Endothelial cell of umbilical vein (primary cell): Measurements from ENCODE around the gene METTL15. TPM values are rescaled to one million over a fixed set of nuclear protein-coding genes. Genes with fewer than 3 reads are reported as not detected.

Experiments
- BruUV-seq: library from RNA; stranded (reverse); fragments of 400-500 nt; replicated peaks from 2 replicates; lab custom pipeline; 2021; lab: Mats Ljungman, UMichigan
- CTCF ChIA-PET: fragments of 300-600, 350-600 bp; sonication (Branson Sonifier 250); formaldehyde crosslinking; loops from one replicate; lab custom pipeline; 2021; ENCODE audit warnings: antibody characterized with exemption, inconsistent platforms; lab: Charles Lee
- POLR2A ChIA-PET: fragments of 300-600, 350-600 bp; sonication (Branson Sonifier 250); formaldehyde crosslinking; loops from one replicate; lab custom pipeline; 2021; ENCODE audit warnings: antibody characterized with exemption, inconsistent platforms; lab: Charles Lee
- DNase-seq: peaks from one replicate; pipeline ENCODE4 v3.0.0-alpha.2; 2011; ENCODE audit warnings: low read depth, low spot score
- FAIRE-seq: peaks from 2 replicates; lab custom pipeline; 2011; peaks lifted over from hg19 to GRCh38; lab: Jason Lieb, UNC
- H2AFZ ChIP-seq: 2 replicates; pipeline ENCODE4 v1.6.0; 2012; ENCODE audit warnings: low read depth, low read length, control low read depth, inconsistent platforms
- H3K27ac ChIP-seq: 2 replicates; pipeline ENCODE4 v1.5.1; 2011; ENCODE audit warnings: low read depth, mild to moderate bottlenecking, control low read depth, low read length, moderate library complexity; ENCODE audit not compliant: insufficient read depth
- H3K27me3 ChIP-seq, 2 experiments: 2 replicates each; pipeline versions ENCODE4 v1.6.0 to v1.6.1; 2011; ENCODE audit warnings: low read length in 2 of 2, mixed read lengths in 1 of 2; ENCODE audit not compliant: control insufficient read depth in 2 of 2, insufficient read depth in 2 of 2
- H3K36me3 ChIP-seq, 2 experiments: 2 replicates in 1 of 2; 3 replicates in 1 of 2; pipeline ENCODE4 v1.5.1; 2011; ENCODE audit warnings: low read length in 2 of 2, mild to moderate bottlenecking in 1 of 2, moderate library complexity in 1 of 2; ENCODE audit not compliant: control insufficient read depth in 2 of 2, insufficient read depth in 2 of 2; ENCODE audit errors: extremely low read depth in 1 of 2
- H3K4me1 ChIP-seq: 3 replicates; pipeline ENCODE4 v1.5.1; 2011; ENCODE audit warnings: mild to moderate bottlenecking, low read length; ENCODE audit not compliant: control insufficient read depth, insufficient read depth; ENCODE audit errors: extremely low read depth
- H3K4me2 ChIP-seq: 2 replicates; pipeline ENCODE4 v1.6.1; 2011; ENCODE audit warnings: low read length, control low read depth, mixed read lengths; ENCODE audit not compliant: insufficient read depth
- H3K4me3 ChIP-seq, 3 experiments: fragments of 200-600 bp in 1 of 3; sonication (generic), shearing (Covaris generic) in 1 of 3; replicated peaks in 1 of 3; 2 replicates each; pipeline ENCODE4 v1.5.1; 2011 to 2016; ENCODE audit warnings: control low read depth in 3 of 3, low read length in 3 of 3, mild to moderate bottlenecking in 2 of 3, inconsistent platforms in 1 of 3, low read depth in 1 of 3, moderate library complexity in 1 of 3; ENCODE audit not compliant: insufficient read depth in 1 of 3
- H3K79me2 ChIP-seq: 2 replicates; pipeline ENCODE4 v1.6.0; 2012; ENCODE audit warnings: low read length, inconsistent platforms; ENCODE audit not compliant: control insufficient read depth, insufficient read depth
- H3K9ac ChIP-seq: replicated peaks from 2 replicates; pipeline ENCODE3; 2011; ENCODE audit warnings: low read length, control low read depth; ENCODE audit not compliant: insufficient read depth; ENCODE audit errors: extremely low read depth
- H3K9me1 ChIP-seq: replicated peaks from 3 replicates; pipeline ENCODE4 v1.6.0; 2011; ENCODE audit warnings: mild to moderate bottlenecking, low read length; ENCODE audit not compliant: control insufficient read depth, insufficient read depth; ENCODE audit errors: extremely low read depth
- H3K9me3 ChIP-seq: replicated peaks from 2 replicates; pipeline ENCODE4 v1.5.1; 2012; ENCODE audit warnings: low read length, inconsistent platforms; ENCODE audit not compliant: control insufficient read depth, insufficient read depth
- H4K20me1 ChIP-seq: replicated peaks from 2 replicates; pipeline ENCODE3; 2011; ENCODE audit warnings: mild to moderate bottlenecking, low read length; ENCODE audit not compliant: control insufficient read depth, insufficient read depth; ENCODE audit errors: extremely low read depth
- EZH2 ChIP-seq: IDR thresholded peaks from 2 replicates; pipeline ENCODE4 v1.6.1; 2012; ENCODE audit warnings: borderline replicate concordance, low read depth, mild to moderate bottlenecking, moderate library complexity, low read length, inconsistent platforms; ENCODE audit not compliant: severe bottlenecking
- FOS ChIP-seq: IDR thresholded peaks from 2 replicates; pipeline ENCODE4 v1.6.1; 2011; ENCODE audit warnings: mild to moderate bottlenecking, low read length, moderate library complexity, borderline replicate concordance; ENCODE audit not compliant: insufficient read depth
- GATA2 ChIP-seq: IDR thresholded peaks from 2 replicates; pipeline ENCODE4 v1.7.0; 2011; ENCODE audit warnings: low read depth, mild to moderate bottlenecking, moderate library complexity, mixed read lengths, low read length; ENCODE audit not compliant: insufficient read length, insufficient read depth
- JUN ChIP-seq: IDR thresholded peaks from 2 replicates; pipeline ENCODE4 v1.6.1; 2011; ENCODE audit warnings: borderline replicate concordance, low read depth; ENCODE audit not compliant: insufficient read length, insufficient read depth
- MAX ChIP-seq: IDR thresholded peaks from 2 replicates; pipeline ENCODE4 v1.6.1; 2011; ENCODE audit not compliant: insufficient read depth, insufficient read length
- MYC ChIP-seq: IDR thresholded peaks from one replicate; pipeline ENCODE4 v1.6.1; 2011; ENCODE audit warnings: mild to moderate bottlenecking, low read depth, low read length
- POLR2A ChIP-seq: IDR thresholded peaks from 2 replicates; pipeline ENCODE4 v1.6.1; 2012; ENCODE audit warnings: low read depth, mild to moderate bottlenecking, control low read depth, low read length
- POLR2AphosphoS5 ChIP-seq: IDR thresholded peaks from 2 replicates; pipeline ENCODE4 v1.6.1; 2012; ENCODE audit warnings: low read depth, mild to moderate bottlenecking, control low read depth, low read length, moderate library complexity; ENCODE audit not compliant: insufficient read depth
- dilution Hi-C: fragments of 300-500 bp; cut with MboI; formaldehyde crosslinking; loops from one replicate; pipeline ENCODE4 v1.15.0; 2019; ENCODE audit warnings: low sequenced_read_pairs; ENCODE audit not compliant: extremely low pct_ligation_motif_present
- intact Hi-C: fragments of 100-400 bp; cut with micrococcal nuclease; formaldehyde crosslinking; loops from one replicate; pipeline ENCODE4 v1.10.0; 2022
- polyA plus RNA-seq, 4 experiments: library from polyadenylated mRNA; depleted of rRNA in 3 of 4; stranded (reverse) in 3 of 4; unstranded in 1 of 4; fragments of >200 nt; gene quantifications; 2 replicates each; pipeline versions ENCODE4 v1.2.1 to v1.2.3, GENCODE V29; 2011 to 2012; ENCODE audit warnings: missing spikeins in 1 of 4
- total RNA-seq: library from RNA; stranded (reverse); gene quantifications from 2 replicates; pipeline ENCODE4 v1.2.3, GENCODE V29; 2021
- TF ChIP-seq, protein P1 (sequence below), 2 donors: IDR thresholded peaks; 1 replicate in 1 of 2; 2 replicates in 1 of 2; pipeline ENCODE4 v1.5.1; 2011; ENCODE audit warnings: low read length in 2 of 2, mild to moderate bottlenecking in 2 of 2, moderate library complexity in 2 of 2, control low read depth in 1 of 2, inconsistent platforms in 1 of 2, low read depth in 1 of 2; ENCODE audit not compliant: insufficient read depth in 1 of 2; ENCODE audit errors: extremely low read depth in 1 of 2

METTL15 gene
- total and polyA plus RNA-seq, 2 donors (not counting 3 experiments of a cell fraction or from before 2014, with no cell fraction given), result 3.2 to 12.1 TPM

GRCh38 chr11:28242596-28242995 is 134.4 kb downstream of the METTL15 start:
- ChIA-PET POLR2A (no interaction called here), CTCF (no interaction called here)
- no peak for FAIRE-seq

More at GRCh38 chr11:28242596-28242995, 134.4 kb downstream of the METTL15 start:
- dilution Hi-C loops, result no loop called here
- no peaks in the 10 kb centered on the region for H3K27me3 ChIP-seq
- BruUV-seq, result no TSS peak
- H4K20me1 ChIP-seq, result no peaks in the 10 kb centered on the region
- no peaks in the 10 kb centered on the region for H3K9me1 ChIP-seq
- no peak for DNase-seq
- no peak for TF ChIP-seq MYC
- no peak for TF ChIP-seq POLR2AphosphoS5
- TF ChIP-seq FOS, result no peak
- no peak for TF ChIP-seq POLR2A
- TF ChIP-seq MAX, result no peak
- TF ChIP-seq EZH2, result no peak
- no peak for TF ChIP-seq GATA2
- TF ChIP-seq, protein P1, sequence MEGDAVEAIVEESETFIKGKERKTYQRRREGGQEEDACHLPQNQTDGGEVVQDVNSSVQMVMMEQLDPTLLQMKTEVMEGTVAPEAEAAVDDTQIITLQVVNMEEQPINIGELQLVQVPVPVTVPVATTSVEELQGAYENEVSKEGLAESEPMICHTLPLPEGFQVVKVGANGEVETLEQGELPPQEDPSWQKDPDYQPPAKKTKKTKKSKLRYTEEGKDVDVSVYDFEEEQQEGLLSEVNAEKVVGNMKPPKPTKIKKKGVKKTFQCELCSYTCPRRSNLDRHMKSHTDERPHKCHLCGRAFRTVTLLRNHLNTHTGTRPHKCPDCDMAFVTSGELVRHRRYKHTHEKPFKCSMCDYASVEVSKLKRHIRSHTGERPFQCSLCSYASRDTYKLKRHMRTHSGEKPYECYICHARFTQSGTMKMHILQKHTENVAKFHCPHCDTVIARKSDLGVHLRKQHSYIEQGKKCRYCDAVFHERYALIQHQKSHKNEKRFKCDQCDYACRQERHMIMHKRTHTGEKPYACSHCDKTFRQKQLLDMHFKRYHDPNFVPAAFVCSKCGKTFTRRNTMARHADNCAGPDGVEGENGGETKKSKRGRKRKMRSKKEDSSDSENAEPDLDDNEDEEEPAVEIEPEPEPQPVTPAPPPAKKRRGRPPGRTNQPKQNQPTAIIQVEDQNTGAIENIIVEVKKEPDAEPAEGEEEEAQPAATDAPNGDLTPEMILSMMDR (IDR thresholded peaks at IDR 0.05; ENCODE audit: extremely low read depth in 1 of 2, insufficient read depth in 1 of 2, low read depth in 1 of 2, low read length in 2 of 2), result no peak
- no peak for TF ChIP-seq JUN
- no peaks in the 10 kb centered on the region for H3K36me3 ChIP-seq
- H3K9me3 ChIP-seq, result no peaks in the 10 kb centered on the region
- intact Hi-C loops, result loop anchor here (10.0 kb wide), 1 partner anchor 548 kb away; no protein-coding TSS in a partner anchor
- H3K9ac ChIP-seq, result no peak overlapping the region
- H3K27ac ChIP-seq, result no peak overlapping the region
- H3K79me2 ChIP-seq, result no peaks in the 10 kb centered on the region
- no peak overlapping the region for H3K4me3 ChIP-seq
- no peak overlapping the region for H3K4me2 ChIP-seq
- no peaks in the 10 kb centered on the region for H3K4me1 ChIP-seq
- no peak overlapping the region for H2AFZ ChIP-seq
